ENCODE measurements around the gene MED12L.
A peak's percentile ranks its signal among the peaks of the same experiment; 100 is the strongest.

MED12L gene, protein sequence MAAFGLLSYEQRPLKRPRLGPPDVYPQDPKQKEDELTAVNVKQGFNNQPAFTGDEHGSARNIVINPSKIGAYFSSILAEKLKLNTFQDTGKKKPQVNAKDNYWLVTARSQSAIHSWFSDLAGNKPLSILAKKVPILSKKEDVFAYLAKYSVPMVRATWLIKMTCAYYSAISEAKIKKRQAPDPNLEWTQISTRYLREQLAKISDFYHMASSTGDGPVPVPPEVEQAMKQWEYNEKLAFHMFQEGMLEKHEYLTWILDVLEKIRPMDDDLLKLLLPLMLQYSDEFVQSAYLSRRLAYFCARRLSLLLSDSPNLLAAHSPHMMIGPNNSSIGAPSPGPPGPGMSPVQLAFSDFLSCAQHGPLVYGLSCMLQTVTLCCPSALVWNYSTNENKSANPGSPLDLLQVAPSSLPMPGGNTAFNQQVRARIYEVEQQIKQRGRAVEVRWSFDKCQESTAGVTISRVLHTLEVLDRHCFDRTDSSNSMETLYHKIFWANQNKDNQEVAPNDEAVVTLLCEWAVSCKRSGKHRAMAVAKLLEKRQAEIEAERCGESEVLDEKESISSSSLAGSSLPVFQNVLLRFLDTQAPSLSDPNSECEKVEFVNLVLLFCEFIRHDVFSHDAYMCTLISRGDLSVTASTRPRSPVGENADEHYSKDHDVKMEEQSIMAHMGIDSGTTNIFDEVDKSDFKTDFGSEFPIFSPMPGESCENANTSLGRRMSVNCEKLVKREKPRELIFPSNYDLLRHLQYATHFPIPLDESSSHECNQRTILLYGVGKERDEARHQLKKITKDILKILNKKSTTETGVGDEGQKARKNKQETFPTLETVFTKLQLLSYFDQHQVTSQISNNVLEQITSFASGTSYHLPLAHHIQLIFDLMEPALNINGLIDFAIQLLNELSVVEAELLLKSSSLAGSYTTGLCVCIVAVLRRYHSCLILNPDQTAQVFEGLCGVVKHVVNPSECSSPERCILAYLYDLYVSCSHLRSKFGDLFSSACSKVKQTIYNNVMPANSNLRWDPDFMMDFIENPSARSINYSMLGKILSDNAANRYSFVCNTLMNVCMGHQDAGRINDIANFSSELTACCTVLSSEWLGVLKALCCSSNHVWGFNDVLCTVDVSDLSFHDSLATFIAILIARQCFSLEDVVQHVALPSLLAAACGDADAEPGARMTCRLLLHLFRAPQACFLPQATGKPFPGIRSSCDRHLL (N-terminal part only)

DNA sequence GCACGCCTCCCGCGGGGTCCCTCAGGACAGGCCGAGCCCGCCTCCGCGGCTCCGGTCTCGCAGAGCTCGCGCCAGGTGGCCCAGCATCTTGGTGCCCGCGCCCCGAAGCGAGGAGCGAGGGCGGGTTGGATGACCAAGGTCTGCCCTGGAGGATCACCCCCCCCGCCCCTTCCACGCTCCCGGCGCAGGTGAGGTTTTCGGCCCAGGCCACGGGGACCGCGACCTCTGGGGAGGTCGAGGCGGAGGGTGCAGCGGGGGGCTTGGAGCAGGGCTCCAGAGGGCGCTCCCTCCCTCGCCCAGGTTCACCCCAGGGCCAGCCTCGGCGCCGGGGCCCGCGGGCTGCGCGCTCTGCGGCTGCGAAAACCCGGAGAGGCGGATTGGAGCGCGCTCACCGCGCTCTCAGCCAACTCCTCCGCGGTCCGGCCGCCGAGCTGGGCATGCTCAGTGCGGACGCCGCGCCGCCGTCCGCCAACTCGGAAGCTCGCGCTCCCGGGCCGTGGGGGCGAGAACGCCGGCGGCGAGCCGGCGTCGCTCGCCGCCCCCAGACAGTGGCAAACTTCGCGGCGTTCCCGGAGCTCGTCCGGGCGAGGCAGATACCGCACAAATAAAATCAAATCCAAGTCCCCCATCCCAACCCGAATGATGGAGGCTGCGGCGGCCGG is at the start of gene MED12L:
MED12L (plus strand) TSS at position 438 of the 662 bp plus-strand sequence. CDS start 1,263 bp downstream, outside the sequence.
- TF ChIP-seq, protein P1, sequence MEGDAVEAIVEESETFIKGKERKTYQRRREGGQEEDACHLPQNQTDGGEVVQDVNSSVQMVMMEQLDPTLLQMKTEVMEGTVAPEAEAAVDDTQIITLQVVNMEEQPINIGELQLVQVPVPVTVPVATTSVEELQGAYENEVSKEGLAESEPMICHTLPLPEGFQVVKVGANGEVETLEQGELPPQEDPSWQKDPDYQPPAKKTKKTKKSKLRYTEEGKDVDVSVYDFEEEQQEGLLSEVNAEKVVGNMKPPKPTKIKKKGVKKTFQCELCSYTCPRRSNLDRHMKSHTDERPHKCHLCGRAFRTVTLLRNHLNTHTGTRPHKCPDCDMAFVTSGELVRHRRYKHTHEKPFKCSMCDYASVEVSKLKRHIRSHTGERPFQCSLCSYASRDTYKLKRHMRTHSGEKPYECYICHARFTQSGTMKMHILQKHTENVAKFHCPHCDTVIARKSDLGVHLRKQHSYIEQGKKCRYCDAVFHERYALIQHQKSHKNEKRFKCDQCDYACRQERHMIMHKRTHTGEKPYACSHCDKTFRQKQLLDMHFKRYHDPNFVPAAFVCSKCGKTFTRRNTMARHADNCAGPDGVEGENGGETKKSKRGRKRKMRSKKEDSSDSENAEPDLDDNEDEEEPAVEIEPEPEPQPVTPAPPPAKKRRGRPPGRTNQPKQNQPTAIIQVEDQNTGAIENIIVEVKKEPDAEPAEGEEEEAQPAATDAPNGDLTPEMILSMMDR (IDR thresholded peaks at IDR 0.05; ENCODE audit: low read depth, low read length), result no peak

DNA sequence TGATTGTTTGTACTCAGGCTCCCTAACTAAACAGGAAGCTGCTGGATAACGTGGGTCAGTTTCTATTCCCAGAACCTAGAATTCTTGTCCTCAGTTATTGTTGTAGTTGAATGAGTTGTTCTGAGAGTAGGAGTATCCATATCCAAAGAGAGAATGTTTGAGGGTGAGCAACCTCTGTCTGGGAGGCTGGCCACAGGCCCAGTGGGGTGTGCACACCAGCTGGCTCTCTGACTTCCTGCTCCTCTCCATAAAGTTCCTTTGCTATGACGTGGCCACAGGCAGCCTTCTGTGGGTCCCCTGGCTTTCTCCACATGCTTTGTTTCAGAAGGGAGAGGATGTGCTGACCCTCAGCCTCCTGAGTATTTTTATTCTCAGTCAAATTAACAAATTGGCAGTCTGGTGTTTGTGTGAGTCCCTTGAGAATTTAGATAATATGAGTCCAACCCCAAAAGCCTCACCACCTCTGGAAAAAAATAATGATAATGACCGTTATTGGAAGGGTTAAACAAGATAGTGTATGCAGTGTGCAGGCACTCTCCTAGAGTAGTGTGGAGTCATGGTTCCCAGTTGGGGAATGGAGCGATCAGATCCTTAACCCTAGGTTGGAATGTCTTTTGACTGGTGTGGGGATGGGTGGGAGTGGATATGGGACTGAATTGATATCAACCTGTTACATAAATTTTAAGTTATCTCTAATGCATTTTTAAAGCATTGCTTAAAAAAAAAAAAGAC is 47.6 kb upstream of the MED12L start:
- H3K4me3 ChIP-seq (ENCODE audit: low read depth, low read length), result peak overlapping the region; percentile 27; the same call in 1 of the 2 replicates
- TF ChIP-seq, protein P1 (IDR thresholded peaks at IDR 0.05; ENCODE audit: low read depth, low read length), result no peak

More for the DNA sequence above, at the start of gene MED12L:
- peak within 1 kb of the TSS; percentile 59 for H3K4me3 ChIP-seq (ENCODE audit: low read depth, low read length)

DNA sequence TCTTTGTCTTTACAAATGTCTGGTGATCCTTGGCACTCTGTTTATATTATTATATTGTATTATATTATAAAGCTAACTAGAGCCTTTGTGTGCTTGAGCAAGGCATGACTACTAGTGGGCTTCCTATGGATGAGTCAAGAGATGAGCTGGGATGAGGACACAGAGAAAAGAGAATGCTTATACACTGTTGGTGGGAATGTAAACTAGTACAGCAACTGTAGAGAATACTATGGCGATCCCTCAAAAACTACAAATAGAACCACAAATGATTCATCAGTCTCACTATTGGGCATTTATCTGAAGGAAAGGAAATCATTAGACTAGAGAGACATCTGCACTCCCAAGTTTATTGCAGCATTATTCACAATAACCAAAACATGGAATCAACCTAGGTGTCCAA is 40.8 kb upstream of the MED12L start:
- TF ChIP-seq, protein P1 (IDR thresholded peaks at IDR 0.05; ENCODE audit: low read depth, low read length), result no peak
- no peak overlapping the region for H3K4me3 ChIP-seq (ENCODE audit: low read depth, low read length)

DNA sequence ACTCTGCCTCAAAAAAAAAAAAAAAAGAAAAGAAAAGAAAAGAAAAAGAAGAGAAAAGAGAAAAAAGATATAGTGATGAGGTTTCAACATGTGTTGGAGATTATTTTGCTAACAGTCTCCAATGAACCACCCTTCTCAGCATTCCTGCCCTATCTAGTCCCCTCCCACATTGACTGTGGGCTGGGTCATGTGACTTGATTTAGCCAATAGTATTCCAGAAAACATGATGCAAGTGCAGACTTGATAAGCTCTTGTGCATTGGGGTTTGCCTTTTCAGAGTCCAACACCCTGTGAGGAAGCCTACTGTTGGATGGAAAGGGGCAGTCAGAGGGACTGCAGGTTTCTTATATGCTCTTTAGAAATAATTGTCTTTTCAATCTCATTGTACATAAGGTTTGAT is 37.8 kb upstream of the MED12L start:
- TF ChIP-seq, protein P1 (IDR thresholded peaks at IDR 0.05; ENCODE audit: low read depth, low read length), result no peak
- H3K4me3 ChIP-seq (ENCODE audit: low read depth, low read length), result no peak overlapping the region

DNA sequence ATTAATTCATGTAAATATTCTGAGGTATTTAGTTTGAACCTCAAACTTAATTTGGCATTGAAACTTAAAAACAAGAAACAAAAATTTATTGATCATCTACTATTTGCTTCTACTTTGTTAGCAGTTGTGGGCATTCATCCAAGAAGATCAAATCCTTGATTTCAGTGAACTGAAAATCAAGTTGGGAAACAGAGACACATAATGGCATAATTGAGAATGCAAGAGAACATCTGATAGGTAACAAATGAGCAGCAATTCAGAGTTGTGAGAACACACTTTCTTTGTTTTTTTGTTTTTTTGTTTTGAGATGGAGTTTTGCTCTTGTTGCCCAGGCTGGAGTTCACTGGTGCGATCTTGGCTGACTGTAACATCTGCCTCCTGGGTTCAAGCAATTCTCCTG is 33.9 kb upstream of the MED12L start:
- TF ChIP-seq, protein P1 (IDR thresholded peaks at IDR 0.05; ENCODE audit: low read depth, low read length), result no peak
- no peak overlapping the region for H3K4me3 ChIP-seq (ENCODE audit: low read depth, low read length)

DNA sequence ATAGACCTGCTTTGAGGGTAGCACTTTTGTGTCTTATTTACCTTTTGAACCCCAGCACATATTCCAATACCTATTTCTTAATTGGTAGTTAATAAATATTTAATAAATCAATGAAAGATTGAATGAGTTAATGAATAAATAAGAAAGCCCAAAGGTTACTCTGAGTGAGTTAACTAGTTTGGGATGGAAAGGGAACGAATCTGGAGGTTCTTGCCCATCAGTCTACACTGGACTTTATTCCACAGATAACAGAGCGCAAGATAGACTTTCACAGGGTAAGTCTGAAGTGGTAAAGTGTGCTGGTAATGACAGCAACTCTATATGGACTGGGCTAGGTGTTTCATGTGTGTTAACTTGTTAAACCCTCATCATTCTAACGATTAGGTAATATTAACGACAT is 33.1 kb upstream of the MED12L start:
- H3K4me3 ChIP-seq (ENCODE audit: low read depth, low read length), result no peak overlapping the region
- TF ChIP-seq, protein P1 (IDR thresholded peaks at IDR 0.05; ENCODE audit: low read depth, low read length), result no peak
